Activated CD8-positive, alpha-beta memory T cell treated with anti-CD3 and anti-CD28 coated beads for 48 hours (primary cell): Measurements from ENCODE around the gene RNU11.
A peak's percentile ranks its signal among the peaks of the same experiment; 100 is the strongest.
"Not testable (repeated sequence)": the region's sequence is repeated elsewhere in the genome, so short reads cannot be mapped to it uniquely, and the experiment has no call there.

ENCODE experiments used
- DNase-seq, 3 experiments: peaks; one replicate each; pipeline ENCODE4 v3.0.0-alpha.2; 2020; ENCODE audit warnings: low read depth in 2 of 3, low spot score in 2 of 3

The RNU11 gene

GRCh38 chr1:28663871-28664470, 15.6 kb downstream of the RNU11 start:
- no peak for DNase-seq

GRCh38 chr1:28666806-28667205, 18.4 kb downstream of the RNU11 start:
- no peak for DNase-seq

- peak; percentile 57 to 84 (median 74) for DNase-seq
These were observed 20.0 kb downstream of the RNU11 start, which contains the start of gene GMEB1 for GRCh38 chr1:28668191-28668955. Gene GMEB1 (plus strand): TSS chr1:28668784. CDS start chr1:28683613, 14,829 bp downstream.

- peak; percentile 27 to 38 (median 27) for DNase-seq
These were observed 20.7 kb downstream of the RNU11 start for GRCh38 chr1:28668956-28669723.

- no peak for DNase-seq
These were observed 22.9 kb downstream of the RNU11 start for GRCh38 chr1:28671254-28671780.

- not testable (repeated sequence) for DNase-seq
These were observed 24.6 kb downstream of the RNU11 start for GRCh38 chr1:28672971-28673370.

GRCh38 chr1:28675924-28676257, 27.5 kb downstream of the RNU11 start:
- no peak for DNase-seq

GRCh38 chr1:28680151-28680550, 31.8 kb downstream of the RNU11 start:
- DNase-seq = no peak

GRCh38 chr1:28682840-28683239, 34.4 kb downstream of the RNU11 start:
- DNase-seq = no peak

- no peak for DNase-seq
These were observed 36.5 kb downstream of the RNU11 start for GRCh38 chr1:28684937-28685336.

GRCh38 chr1:28691627-28692026, 43.2 kb downstream of the RNU11 start:
- not testable (repeated sequence) for DNase-seq
